Peyer's patch (tissue), 4 donors: Measurements from ENCODE around the gene GPC3.

Experiments
- POLR2A ChIP-seq, 2 donors: fragments of 450-650 bp; IDR thresholded peaks; one replicate each; pipeline ENCODE4 v1.5.1; 2017; ENCODE audit warnings: antibody characterized with exemption in 2 of 2, mild to moderate bottlenecking in 2 of 2, moderate library complexity in 2 of 2
- TF ChIP-seq, protein P1 (sequence below), 6 experiments: fragments of 450-650 bp in 4 of 6; fragments of 200-600 bp in 2 of 6; sonication (generic) in 1 of 6; IDR thresholded peaks; one replicate each; pipeline ENCODE4 v1.5.1; 2017 to 2019; ENCODE audit warnings: antibody characterized with exemption in 6 of 6, mild to moderate bottlenecking in 3 of 6, moderate library complexity in 1 of 6

GRCh38 chrX:133972916-133973315 lies 12.5 kb downstream of the GPC3 start:
- TF ChIP-seq, protein P1, sequence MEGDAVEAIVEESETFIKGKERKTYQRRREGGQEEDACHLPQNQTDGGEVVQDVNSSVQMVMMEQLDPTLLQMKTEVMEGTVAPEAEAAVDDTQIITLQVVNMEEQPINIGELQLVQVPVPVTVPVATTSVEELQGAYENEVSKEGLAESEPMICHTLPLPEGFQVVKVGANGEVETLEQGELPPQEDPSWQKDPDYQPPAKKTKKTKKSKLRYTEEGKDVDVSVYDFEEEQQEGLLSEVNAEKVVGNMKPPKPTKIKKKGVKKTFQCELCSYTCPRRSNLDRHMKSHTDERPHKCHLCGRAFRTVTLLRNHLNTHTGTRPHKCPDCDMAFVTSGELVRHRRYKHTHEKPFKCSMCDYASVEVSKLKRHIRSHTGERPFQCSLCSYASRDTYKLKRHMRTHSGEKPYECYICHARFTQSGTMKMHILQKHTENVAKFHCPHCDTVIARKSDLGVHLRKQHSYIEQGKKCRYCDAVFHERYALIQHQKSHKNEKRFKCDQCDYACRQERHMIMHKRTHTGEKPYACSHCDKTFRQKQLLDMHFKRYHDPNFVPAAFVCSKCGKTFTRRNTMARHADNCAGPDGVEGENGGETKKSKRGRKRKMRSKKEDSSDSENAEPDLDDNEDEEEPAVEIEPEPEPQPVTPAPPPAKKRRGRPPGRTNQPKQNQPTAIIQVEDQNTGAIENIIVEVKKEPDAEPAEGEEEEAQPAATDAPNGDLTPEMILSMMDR (IDR thresholded peaks at IDR 0.05) = no peak
- TF ChIP-seq POLR2A (IDR thresholded peaks at IDR 0.05) = no peak
